IMR-90 (cell line): ENCODE data around the gene CAGE1. TPM values are rescaled to one million over a fixed set of nuclear protein-coding genes. Genes with fewer than 3 reads are reported as not detected.

Experiments used
- ATAC-seq: fragments of 200-7000 bp; cut with Tn5 transposase; 2 replicates; pipeline ENCODE4 v1.9.1; 2020; ENCODE audit warnings: low read depth, mild to moderate bottlenecking, moderate library complexity
- BruUV-seq: library from RNA; stranded (reverse); fragments of 400-500 nt; replicated peaks from 2 replicates; lab custom pipeline; 2021; lab: Mats Ljungman, UMichigan
- CTCF ChIA-PET: fragments of 300-600 bp; formaldehyde crosslinking; extraction: SDS; loops from one replicate; lab custom pipeline; 2021; ENCODE audit warnings: antibody characterized with exemption; lab: Yijun Ruan, JAX
- POLR2A ChIA-PET: fragments of 300-600 bp; sonication (Branson Sonifier 250); formaldehyde crosslinking; loops from one replicate; lab custom pipeline; 2022; ENCODE audit warnings: antibody characterized with exemption; ENCODE audit not compliant: unreplicated experiment; lab: Charles Lee
- DNase-seq: peaks from one replicate; pipeline ENCODE4 v3.0.0; 2013
- H2AFZ ChIP-seq: replicated peaks from 2 replicates; pipeline ENCODE3; 2013; ENCODE audit warnings: low read length, mild to moderate bottlenecking; ENCODE audit not compliant: poor library complexity
- H2AK5ac ChIP-seq: 2 replicates; pipeline ENCODE4 v1.6.1; 2013; ENCODE audit warnings: low read depth, low read length, inconsistent platforms
- H2AK9ac ChIP-seq: replicated peaks from 2 replicates; pipeline ENCODE3; 2013; ENCODE audit warnings: mild to moderate bottlenecking, low read depth, low read length, moderate library complexity; ENCODE audit not compliant: poor library complexity
- H2BK120ac ChIP-seq: 2 replicates; pipeline ENCODE4 v1.6.1; 2013; ENCODE audit warnings: low read depth, low read length, inconsistent platforms
- H2BK15ac ChIP-seq: 3 replicates; pipeline ENCODE4 v1.6.1; 2013; ENCODE audit warnings: low read depth, low read length, inconsistent platforms
- H2BK20ac ChIP-seq: 2 replicates; pipeline ENCODE4 v1.6.1; 2013; ENCODE audit warnings: low read depth, mild to moderate bottlenecking, inconsistent platforms, low read length, moderate library complexity
- H2BK5ac ChIP-seq: 2 replicates; pipeline ENCODE4 v1.6.1; 2013; ENCODE audit warnings: mild to moderate bottlenecking, low read depth, low read length, inconsistent platforms; ENCODE audit not compliant: poor library complexity, severe bottlenecking
- H3K14ac ChIP-seq: replicated peaks from 2 replicates; pipeline ENCODE4 v1.6.1; 2013; ENCODE audit warnings: low read depth, low read length, inconsistent platforms
- H3K18ac ChIP-seq: 2 replicates; pipeline ENCODE4 v1.6.1; 2013; ENCODE audit warnings: low read depth, low read length, control low read depth
- H3K23ac ChIP-seq: 2 replicates; pipeline ENCODE4 v1.6.1; 2013; ENCODE audit warnings: low read depth, low read length, inconsistent platforms
- H3K27ac ChIP-seq: 2 replicates; pipeline ENCODE4 v1.5.1; 2013; ENCODE audit warnings: mild to moderate bottlenecking, control low read depth, low read length; ENCODE audit not compliant: insufficient read depth
- H3K27me3 ChIP-seq: 2 replicates; pipeline ENCODE4 v1.6.1; 2013; ENCODE audit warnings: low read length; ENCODE audit not compliant: control insufficient read depth, insufficient read depth
- H3K36me3 ChIP-seq: 2 replicates; pipeline ENCODE4 v1.6.1; 2013; ENCODE audit warnings: low read length, mixed read lengths; ENCODE audit not compliant: control insufficient read depth, insufficient read depth
- H3K4ac ChIP-seq: 2 replicates; pipeline ENCODE4 v1.6.1; 2013; ENCODE audit warnings: low read depth, low read length, inconsistent platforms
- H3K4me1 ChIP-seq: 2 replicates; pipeline ENCODE4 v1.6.1; 2013; ENCODE audit warnings: low read length, mixed read lengths; ENCODE audit not compliant: control insufficient read depth, insufficient read depth
- H3K4me2 ChIP-seq: 2 replicates; pipeline ENCODE4 v1.6.1; 2013; ENCODE audit warnings: low read depth, mild to moderate bottlenecking, control low read depth, low read length, moderate library complexity
- H3K4me3 ChIP-seq: 2 replicates; pipeline ENCODE4 v1.5.1; 2013; ENCODE audit warnings: low read depth, mild to moderate bottlenecking, control low read depth, low read length, moderate library complexity; ENCODE audit not compliant: insufficient read depth
- H3K56ac ChIP-seq: 2 replicates; pipeline ENCODE4 v1.6.1; 2013; ENCODE audit warnings: low read length, inconsistent platforms; ENCODE audit not compliant: insufficient read depth; ENCODE audit errors: extremely low read depth
- H3K79me1 ChIP-seq, 2 experiments: 2 replicates each; pipeline ENCODE4 v1.6.1; 2013; ENCODE audit warnings: low read length in 2 of 2, inconsistent platforms in 1 of 2, low read depth in 1 of 2
- H3K9ac ChIP-seq: 2 replicates; pipeline ENCODE4 v1.6.1; 2013; ENCODE audit warnings: low read depth, low read length, control low read depth
- H3K9me1 ChIP-seq: 2 replicates; pipeline ENCODE4 v1.6.1; 2013; ENCODE audit warnings: low read length, inconsistent platforms; ENCODE audit not compliant: insufficient read depth
- H3K9me3 ChIP-seq: 2 replicates; pipeline ENCODE4 v1.6.1; 2013; ENCODE audit warnings: low read length; ENCODE audit not compliant: control insufficient read depth, insufficient read depth
- H4K20me1 ChIP-seq: 2 replicates; pipeline ENCODE4 v1.6.1; 2013; ENCODE audit warnings: low read length, inconsistent platforms; ENCODE audit not compliant: insufficient read depth
- H4K5ac ChIP-seq: 2 replicates; pipeline ENCODE4 v1.6.1; 2013; ENCODE audit warnings: mild to moderate bottlenecking, low read depth, low read length, control low read depth
- H4K8ac ChIP-seq, 2 experiments: 2 replicates each; pipeline ENCODE4 v1.6.1; 2013; ENCODE audit warnings: low read depth in 2 of 2, low read length in 2 of 2, control low read depth in 1 of 2, inconsistent platforms in 1 of 2
- H4K91ac ChIP-seq: 2 replicates; pipeline ENCODE4 v1.6.1; 2013; ENCODE audit warnings: low read depth, low read length, inconsistent platforms; ENCODE audit not compliant: insufficient read depth
- BHLHE40 ChIP-seq: fragments of 150-350 bp; IDR thresholded peaks from 2 replicates; pipeline ENCODE4 v1.6.1; 2016; ENCODE audit warnings: mild to moderate bottlenecking, low read depth, low read length
- CHD1 ChIP-seq: IDR thresholded peaks from 2 replicates; pipeline ENCODE4 v1.6.1; 2012; ENCODE audit warnings: low read depth, low read length, improper control_type of control experiment
- CTCF ChIP-seq: conservative IDR thresholded peaks from 2 replicates; pipeline ENCODE4 v1.5.1; 2012; ENCODE audit warnings: mild to moderate bottlenecking, low read depth, low read length, improper control_type of control experiment
- FOS ChIP-seq: fragments of 150-350 bp; IDR thresholded peaks from 2 replicates; pipeline ENCODE4 v1.6.1; 2016; ENCODE audit warnings: low read depth, low read length
- MAFK ChIP-seq: IDR thresholded peaks from 2 replicates; pipeline ENCODE4 v1.6.1; 2012; ENCODE audit warnings: low read depth, low read length, improper control_type of control experiment
- MXI1 ChIP-seq: IDR thresholded peaks from 2 replicates; pipeline ENCODE4 v1.6.1; 2012; ENCODE audit warnings: low read depth, mild to moderate bottlenecking, low read length, moderate library complexity, borderline replicate concordance
- RAD21 ChIP-seq: IDR thresholded peaks from 2 replicates; pipeline ENCODE4 v1.6.1; 2012; ENCODE audit warnings: low read length, improper control_type of control experiment
- USF2 ChIP-seq: fragments of 150-350 bp; IDR thresholded peaks from 2 replicates; pipeline ENCODE4 v1.6.1; 2017; ENCODE audit warnings: mild to moderate bottlenecking, antibody characterized with exemption, low read length, low read depth
- WGBS, 2 experiments: methylation state at CpG; one replicate each; pipeline versions ENCODE4 v1.1.5 to v1.1.7; 2013; ENCODE audit warnings: missing lambda C conversion rate in 2 of 2; ENCODE audit not compliant: insufficient read length in 1 of 2; ENCODE audit errors: extremely low coverage in 2 of 2; 5-methylcytosine and 5-hydroxymethylcytosine counted together
- dilution Hi-C: fragments of 300-500 bp; cut with HindIII; formaldehyde crosslinking; loops from one replicate; pipeline ENCODE4 v1.14.3; 2018; ENCODE audit warnings: low sequenced_read_pairs; ENCODE audit not compliant: unreplicated experiment
- in situ Hi-C: fragments of 300-500 bp; cut with MboI; formaldehyde crosslinking; loops from 3 replicates; pipeline ENCODE4 v1.14.3; 2019; ENCODE audit warnings: low sequenced_read_pairs, inconsistent platforms, mixed read lengths
- intact Hi-C: fragments of 100-400 bp; cut with micrococcal nuclease; formaldehyde crosslinking; loops from 2 replicates; pipeline ENCODE4 v1.10.0; 2022
- polyA plus RNA-seq, 3 experiments: library from polyadenylated mRNA; depleted of rRNA; stranded (reverse); fragments of >200 nt; gene quantifications; 2 replicates each; pipeline ENCODE4 v1.2.3, GENCODE V29; 2012; ENCODE audit warnings: low replicate concordance in 1 of 3
- total RNA-seq: library from RNA; depleted of rRNA; stranded (reverse); fragments of >200 nt; gene quantifications from 2 replicates; pipeline ENCODE4 v1.2.3, GENCODE V29; 2012

The CAGE1 gene
- total and polyA plus RNA-seq, 2 of the 4 experiments (the other 2 are of a cell fraction), result not detected

GRCh38 chr6:7413151-7413823 lies 23.7 kb upstream of the CAGE1 start:
- intact Hi-C loops, result loop anchor here (5.0 kb wide), 1 partner anchor 194 kb away; no protein-coding TSS in a partner anchor
- no peak for DNase-seq
- H3K14ac ChIP-seq, result no peak overlapping the region
- WGBS, 2 experiments, result 80% methylated on average over 1 of the region's 2 CpGs; no CpG with 5 or more reads in 1 of the 2 experiments
- TF ChIP-seq BHLHE40 (no peak), CHD1 (no peak), MAFK (no peak), USF2 (no peak), CTCF (no peak), FOS (no peak), MXI1 (no peak), RAD21 (no peak)
- in situ Hi-C loops, result no loop called here
- H3K9me1 ChIP-seq, result 0 out of 2 replicates have a peak, but pooled peaks cover 5% of the 10 kb centered on the region
- H3K27ac ChIP-seq, result no peak overlapping the region; the same call in 1 of the 2 replicates
- no peak overlapping the region for H3K4me2 ChIP-seq
- H3K36me3 ChIP-seq, result peaks cover 14% of the 10 kb centered on the region
- ChIA-PET CTCF (no interaction called here), POLR2A (no interaction called here)
- no peak overlapping the region for H2AFZ ChIP-seq
- H3K4me1 ChIP-seq, result peaks cover 8% of the 10 kb centered on the region
- H2AK5ac ChIP-seq, result no peak overlapping the region
- no peak overlapping the region for H3K4ac ChIP-seq
- ATAC-seq, result no peak
- no peak overlapping the region for H2AK9ac ChIP-seq
- no peak overlapping the region for H2BK20ac ChIP-seq
- no peak overlapping the region for H3K56ac ChIP-seq
- peaks cover 5 to 6% of the 10 kb centered on the region in 2 experiments; a peak in 1 of 4 replicates for H3K79me1 ChIP-seq
- H3K4me3 ChIP-seq, result no peak overlapping the region
- H2BK120ac ChIP-seq, result no peak overlapping the region
- H3K27me3 ChIP-seq, result no peaks in the 10 kb centered on the region
- H4K8ac ChIP-seq, result no peak overlapping the region
- no peak overlapping the region for H3K23ac ChIP-seq
- dilution Hi-C loops, result no loop called here
- peak overlapping the region; percentile 93; the same call in 1 of the 2 replicates for H3K18ac ChIP-seq
- no TSS peak for BruUV-seq
- H3K9me3 ChIP-seq, result no peaks in the 10 kb centered on the region
- H3K9ac ChIP-seq, result no peak overlapping the region
- no peak overlapping the region for H4K91ac ChIP-seq
- H4K20me1 ChIP-seq, result no peaks in the 10 kb centered on the region
- no peak overlapping the region for H4K5ac ChIP-seq
- no peak overlapping the region for H2BK15ac ChIP-seq
- H2BK5ac ChIP-seq, result peak overlapping the region; percentile 70
